SU-DHL-6 (cell line): ENCODE data around the gene DCLK1.
"Not testable (repeated sequence)": the region's sequence is repeated elsewhere in the genome, so short reads cannot be mapped to it uniquely, and the experiment has no call there.

ENCODE experiments used
- CTCF ChIP-seq: fragments of 200-600 bp; sonication (generic); IDR thresholded peaks from one replicate; pipeline ENCODE4 v1.5.1; 2017; ENCODE audit warnings: antibody characterized with exemption, mild to moderate bottlenecking, low read length, moderate library complexity; ENCODE audit not compliant: insufficient read depth, poor library complexity, severe bottlenecking
- EZH2phosphoT487 ChIP-seq: fragments of 200-600 bp; sonication (generic), shearing (Covaris generic); conservative IDR thresholded peaks from 2 replicates; pipeline ENCODE4 v1.6.1; 2018; ENCODE audit warnings: mild to moderate bottlenecking, antibody characterized with exemption, low read length, moderate library complexity, mixed read lengths

GRCh38 chr13:36070504-36071192 lies 60.5 kb downstream of the DCLK1 start:
- not testable (repeated sequence) for TF ChIP-seq CTCF, EZH2phosphoT487
